Liver (tissue), 9 donors: ENCODE results near the gene PXMP4. TPM values are rescaled to one million over a fixed set of nuclear protein-coding genes. Genes with fewer than 3 reads are reported as not detected.
A peak's percentile ranks its signal among the peaks of the same experiment; 100 is the strongest.

Experiments used
- DNase-seq: peaks from one replicate; pipeline ENCODE4 v3.0.0-alpha.2; 2017; ENCODE audit warnings: low spot score
- H3K27ac ChIP-seq, 2 donors: one replicate each; pipeline ENCODE4 v1.7.0; 2013; ENCODE audit warnings: inconsistent platforms in 2 of 2, low read length in 2 of 2, control low read depth in 1 of 2, low read depth in 1 of 2, mild to moderate bottlenecking in 1 of 2
- H3K27me3 ChIP-seq, 4 donors: one replicate each; pipeline versions ENCODE4 v1.6.1 to v1.7.0; 2013; ENCODE audit warnings: low read length in 3 of 4, inconsistent platforms in 1 of 4, mild to moderate bottlenecking in 1 of 4, moderate library complexity in 1 of 4; ENCODE audit not compliant: control insufficient read depth in 4 of 4, insufficient read depth in 4 of 4
- H3K36me3 ChIP-seq, 4 donors: one replicate each; pipeline versions ENCODE4 v1.6.1 to v1.7.0; 2013; ENCODE audit warnings: low read length in 3 of 4, mild to moderate bottlenecking in 3 of 4, low read depth in 1 of 4, moderate library complexity in 1 of 4; ENCODE audit not compliant: control insufficient read depth in 4 of 4, insufficient read depth in 3 of 4
- H3K4me1 ChIP-seq, 4 donors: one replicate each; pipeline versions ENCODE4 v1.6.1 to v1.7.0; 2013; ENCODE audit warnings: low read length in 3 of 4, mild to moderate bottlenecking in 3 of 4, moderate library complexity in 1 of 4; ENCODE audit not compliant: control insufficient read depth in 4 of 4, insufficient read depth in 4 of 4
- H3K4me3 ChIP-seq, 3 donors: one replicate each; pipeline versions ENCODE4 v1.6.1 to v1.7.0; 2013; ENCODE audit warnings: low read length in 3 of 3, control low read depth in 1 of 3, low read depth in 1 of 3, mild to moderate bottlenecking in 1 of 3
- H3K9ac ChIP-seq, 2 donors: one replicate each; pipeline ENCODE4 v1.7.0; 2013; ENCODE audit warnings: low read length in 2 of 2, mild to moderate bottlenecking in 2 of 2, moderate library complexity in 2 of 2, control low read depth in 1 of 2, low read depth in 1 of 2
- H3K9me3 ChIP-seq, 4 donors: one replicate each; pipeline versions ENCODE4 v1.6.1 to v1.7.0; 2013; ENCODE audit warnings: low read length in 3 of 4; ENCODE audit not compliant: control insufficient read depth in 4 of 4
- FOXA1 ChIP-seq: IDR thresholded peaks from 2 replicates; pipeline ENCODE4 v1.6.1; 2016; ENCODE audit warnings: antibody characterized with exemption
- JUND ChIP-seq, 2 donors: IDR thresholded peaks; 2 replicates each; pipeline ENCODE4 v1.6.1; 2016; ENCODE audit warnings: antibody characterized with exemption in 2 of 2
- RAD21 ChIP-seq, 2 donors: IDR thresholded peaks; 2 replicates each; pipeline ENCODE4 v1.6.1; 2016; ENCODE audit warnings: antibody characterized with exemption in 2 of 2, mild to moderate bottlenecking in 2 of 2
- RXRA ChIP-seq, 2 donors: IDR thresholded peaks; 2 replicates each; pipeline ENCODE4 v1.6.1; 2017 to 2018; ENCODE audit warnings: antibody characterized with exemption in 2 of 2, mild to moderate bottlenecking in 1 of 2
- SP1 ChIP-seq: IDR thresholded peaks from 2 replicates; pipeline ENCODE4 v1.6.1; 2018; ENCODE audit warnings: antibody characterized with exemption, mild to moderate bottlenecking
- YY1 ChIP-seq: IDR thresholded peaks from 2 replicates; pipeline ENCODE4 v1.6.1; 2016; ENCODE audit warnings: antibody characterized with exemption, mild to moderate bottlenecking
- ZBTB33 ChIP-seq: IDR thresholded peaks from 2 replicates; pipeline ENCODE4 v1.6.1; 2016; ENCODE audit warnings: antibody characterized with exemption
- WGBS: extraction: QIAGEN DNeasy Blood & Tissue Kit; methylation state at CpG from one replicate; pipeline ENCODE4 v1.1.7; 2013; 5-methylcytosine and 5-hydroxymethylcytosine counted together
- polyA plus RNA-seq, 2 donors: library from polyadenylated mRNA; stranded (reverse) in 1 of 2; unstranded in 1 of 2; fragments of 200-250 nt in 1 of 2; fragments of >200 nt in 1 of 2; fragmentation: Nextera tagmentation in 1 of 2; extraction: Ambion mirVana in 1 of 2; gene quantifications; one replicate each; pipeline versions ENCODE4 v1.2.1 to v1.2.3, GENCODE V29; 2013 to 2015
- total RNA-seq, 2 donors: library from RNA; depleted of rRNA; stranded (reverse); fragments of >200 nt; gene quantifications; one replicate each; pipeline ENCODE4 v1.2.3, GENCODE V29; 2014
- TF ChIP-seq, protein P1 (sequence below): fragments of 150-350 bp; IDR thresholded peaks from 2 replicates; pipeline ENCODE4 v1.5.1; 2017; ENCODE audit warnings: improper control_type of control experiment, low read depth, low read length; ENCODE audit not compliant: missing input control
- TF ChIP-seq, protein P2 (sequence below): IDR thresholded peaks from 2 replicates; pipeline ENCODE4 v1.6.1; 2016; ENCODE audit warnings: antibody characterized with exemption, mild to moderate bottlenecking
- donor health status: healthy.
- donor health status: healthy.
- donor health status: healthy.
- donor health status: healthy.
- donor health status: healthy.

Gene PXMP4
- total and polyA plus RNA-seq, 4 donors, result 5.5 to 16.0 (median 9.3) TPM

DNA sequence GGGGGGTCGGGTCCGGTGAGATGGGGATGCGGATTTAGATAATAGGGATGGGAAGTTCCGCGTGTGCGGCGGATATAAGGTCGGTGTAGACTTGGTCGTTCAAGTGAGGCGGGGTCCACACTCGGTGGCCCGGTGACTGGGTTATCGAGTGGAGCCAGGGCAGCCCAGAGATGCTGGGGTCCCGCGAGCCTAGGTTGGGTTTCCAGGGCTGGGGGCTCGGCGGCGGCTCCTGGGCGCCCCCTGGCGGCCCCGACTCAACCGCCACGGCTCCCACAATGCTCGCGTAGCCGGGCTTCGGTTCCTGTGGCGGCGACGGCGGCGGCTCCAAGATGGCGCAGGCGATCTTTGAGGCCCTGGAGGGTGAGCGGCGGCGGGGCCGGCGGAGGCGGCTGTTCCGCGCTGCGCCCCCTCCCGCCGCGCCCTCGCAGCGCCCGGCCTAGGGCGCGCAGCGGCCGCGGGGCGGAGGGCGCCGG, 11.6 kb upstream of the PXMP4 start, which contains the start of gene ZNF341:
TSS of gene ZNF341 (plus strand) at position 304 of the 473 bp plus-strand sequence. CDS start at position 330, 26 bp downstream.
- H3K27ac ChIP-seq, result peak within 1 kb of the TSS; percentile 90 to 97
- H3K9ac ChIP-seq, result peak within 1 kb of the TSS; percentile 49 to 60
- peaks cover 1 to 4% (median 2%) of the 10 kb centered on the region in 4 donors for H3K9me3 ChIP-seq
- H3K4me3 ChIP-seq, result peak within 1 kb of the TSS; percentile 62 to 80 (median 68)
- no peaks in the 10 kb centered on the region for H3K27me3 ChIP-seq
- peak; percentile 69 to 76 for TF ChIP-seq RAD21 (IDR thresholded peaks at IDR 0.05)
- TF ChIP-seq, protein P1, sequence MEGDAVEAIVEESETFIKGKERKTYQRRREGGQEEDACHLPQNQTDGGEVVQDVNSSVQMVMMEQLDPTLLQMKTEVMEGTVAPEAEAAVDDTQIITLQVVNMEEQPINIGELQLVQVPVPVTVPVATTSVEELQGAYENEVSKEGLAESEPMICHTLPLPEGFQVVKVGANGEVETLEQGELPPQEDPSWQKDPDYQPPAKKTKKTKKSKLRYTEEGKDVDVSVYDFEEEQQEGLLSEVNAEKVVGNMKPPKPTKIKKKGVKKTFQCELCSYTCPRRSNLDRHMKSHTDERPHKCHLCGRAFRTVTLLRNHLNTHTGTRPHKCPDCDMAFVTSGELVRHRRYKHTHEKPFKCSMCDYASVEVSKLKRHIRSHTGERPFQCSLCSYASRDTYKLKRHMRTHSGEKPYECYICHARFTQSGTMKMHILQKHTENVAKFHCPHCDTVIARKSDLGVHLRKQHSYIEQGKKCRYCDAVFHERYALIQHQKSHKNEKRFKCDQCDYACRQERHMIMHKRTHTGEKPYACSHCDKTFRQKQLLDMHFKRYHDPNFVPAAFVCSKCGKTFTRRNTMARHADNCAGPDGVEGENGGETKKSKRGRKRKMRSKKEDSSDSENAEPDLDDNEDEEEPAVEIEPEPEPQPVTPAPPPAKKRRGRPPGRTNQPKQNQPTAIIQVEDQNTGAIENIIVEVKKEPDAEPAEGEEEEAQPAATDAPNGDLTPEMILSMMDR, result peak; percentile 76
- peak; percentile 92 for TF ChIP-seq YY1
- no peak for TF ChIP-seq SP1
- TF ChIP-seq ZBTB33, result no peak
- no peak for TF ChIP-seq JUND (IDR thresholded peaks at IDR 0.05)
- no peaks in the 10 kb centered on the region for H3K36me3 ChIP-seq
- 6% methylated on average over 57 of the region's 57 CpGs for WGBS
- peak; percentile 90 for DNase-seq
- H3K4me1 ChIP-seq, result peaks cover 14 to 26% (median 20%) of the 10 kb centered on the region in 4 donors

DNA sequence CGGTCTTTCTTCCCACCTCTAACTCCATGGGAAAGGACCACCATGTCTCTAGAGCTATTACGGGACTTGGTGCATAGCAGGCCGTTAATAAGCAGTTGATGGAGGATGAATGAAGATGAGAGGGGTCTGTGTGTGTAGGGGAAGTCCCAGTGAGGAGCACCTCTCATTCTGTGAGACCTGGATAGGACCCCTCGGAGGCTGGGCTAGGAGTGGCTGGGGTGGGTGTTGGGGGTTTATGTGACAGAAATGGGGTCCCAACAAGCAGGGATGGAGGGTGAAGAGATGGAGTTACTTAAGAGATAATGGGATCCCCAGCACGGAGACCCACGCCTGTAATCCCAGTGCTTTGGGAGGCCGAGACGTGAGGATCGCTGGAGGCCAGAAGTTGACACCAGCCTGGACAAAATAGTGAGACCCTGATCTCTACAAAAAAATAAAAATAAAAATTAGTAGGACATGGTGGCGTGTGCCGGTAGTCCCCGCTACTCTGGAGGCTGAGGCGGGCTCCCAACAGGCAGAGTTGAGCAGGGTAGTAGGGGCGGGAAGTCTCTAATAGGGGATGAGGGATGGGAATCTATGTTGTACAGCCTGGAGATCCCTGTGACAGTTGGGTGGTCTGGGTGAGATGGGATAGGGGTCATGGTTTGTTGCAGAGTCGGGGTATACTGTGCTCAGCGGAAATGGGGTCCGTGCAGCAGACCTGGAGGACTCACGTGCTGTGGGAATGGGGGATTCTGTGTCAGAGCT, 11.0 kb upstream of the PXMP4 start:
- Histone ChIP-seq H3K36me3 (no peaks in the 10 kb centered on the region), H3K4me3 (peak overlapping the region; percentile 62 to 80 (median 68)), H3K27ac (peak overlapping the region; percentile 76 to 90), H3K9ac (peak overlapping the region; percentile 49 to 60), H3K4me1 (peaks cover 14 to 26% (median 20%) of the 10 kb centered on the region in 4 donors), H3K27me3 (no peaks in the 10 kb centered on the region), H3K9me3 (no peaks in the 10 kb centered on the region)
- TF ChIP-seq FOXA1, result no peak
- no peak for TF ChIP-seq RXRA (IDR thresholded peaks at IDR 0.05)
- TF ChIP-seq, protein P2, sequence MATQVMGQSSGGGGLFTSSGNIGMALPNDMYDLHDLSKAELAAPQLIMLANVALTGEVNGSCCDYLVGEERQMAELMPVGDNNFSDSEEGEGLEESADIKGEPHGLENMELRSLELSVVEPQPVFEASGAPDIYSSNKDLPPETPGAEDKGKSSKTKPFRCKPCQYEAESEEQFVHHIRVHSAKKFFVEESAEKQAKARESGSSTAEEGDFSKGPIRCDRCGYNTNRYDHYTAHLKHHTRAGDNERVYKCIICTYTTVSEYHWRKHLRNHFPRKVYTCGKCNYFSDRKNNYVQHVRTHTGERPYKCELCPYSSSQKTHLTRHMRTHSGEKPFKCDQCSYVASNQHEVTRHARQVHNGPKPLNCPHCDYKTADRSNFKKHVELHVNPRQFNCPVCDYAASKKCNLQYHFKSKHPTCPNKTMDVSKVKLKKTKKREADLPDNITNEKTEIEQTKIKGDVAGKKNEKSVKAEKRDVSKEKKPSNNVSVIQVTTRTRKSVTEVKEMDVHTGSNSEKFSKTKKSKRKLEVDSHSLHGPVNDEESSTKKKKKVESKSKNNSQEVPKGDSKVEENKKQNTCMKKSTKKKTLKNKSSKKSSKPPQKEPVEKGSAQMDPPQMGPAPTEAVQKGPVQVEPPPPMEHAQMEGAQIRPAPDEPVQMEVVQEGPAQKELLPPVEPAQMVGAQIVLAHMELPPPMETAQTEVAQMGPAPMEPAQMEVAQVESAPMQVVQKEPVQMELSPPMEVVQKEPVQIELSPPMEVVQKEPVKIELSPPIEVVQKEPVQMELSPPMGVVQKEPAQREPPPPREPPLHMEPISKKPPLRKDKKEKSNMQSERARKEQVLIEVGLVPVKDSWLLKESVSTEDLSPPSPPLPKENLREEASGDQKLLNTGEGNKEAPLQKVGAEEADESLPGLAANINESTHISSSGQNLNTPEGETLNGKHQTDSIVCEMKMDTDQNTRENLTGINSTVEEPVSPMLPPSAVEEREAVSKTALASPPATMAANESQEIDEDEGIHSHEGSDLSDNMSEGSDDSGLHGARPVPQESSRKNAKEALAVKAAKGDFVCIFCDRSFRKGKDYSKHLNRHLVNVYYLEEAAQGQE, result no peak
- DNase-seq, result no peak
- 83% methylated on average over 18 of the region's 18 CpGs for WGBS
